NCI-H2081 treated with DMSO at 0.1 percent for 48 hours (cell line): ENCODE results near the gene MRPL14.
A peak's percentile ranks its signal among the peaks of the same experiment; 100 is the strongest.

Experiments
- DNase-seq: peaks from one replicate; lab custom pipeline; 2025; lab: John Stamatoyannopoulos, UW

MRPL14 gene

DNA sequence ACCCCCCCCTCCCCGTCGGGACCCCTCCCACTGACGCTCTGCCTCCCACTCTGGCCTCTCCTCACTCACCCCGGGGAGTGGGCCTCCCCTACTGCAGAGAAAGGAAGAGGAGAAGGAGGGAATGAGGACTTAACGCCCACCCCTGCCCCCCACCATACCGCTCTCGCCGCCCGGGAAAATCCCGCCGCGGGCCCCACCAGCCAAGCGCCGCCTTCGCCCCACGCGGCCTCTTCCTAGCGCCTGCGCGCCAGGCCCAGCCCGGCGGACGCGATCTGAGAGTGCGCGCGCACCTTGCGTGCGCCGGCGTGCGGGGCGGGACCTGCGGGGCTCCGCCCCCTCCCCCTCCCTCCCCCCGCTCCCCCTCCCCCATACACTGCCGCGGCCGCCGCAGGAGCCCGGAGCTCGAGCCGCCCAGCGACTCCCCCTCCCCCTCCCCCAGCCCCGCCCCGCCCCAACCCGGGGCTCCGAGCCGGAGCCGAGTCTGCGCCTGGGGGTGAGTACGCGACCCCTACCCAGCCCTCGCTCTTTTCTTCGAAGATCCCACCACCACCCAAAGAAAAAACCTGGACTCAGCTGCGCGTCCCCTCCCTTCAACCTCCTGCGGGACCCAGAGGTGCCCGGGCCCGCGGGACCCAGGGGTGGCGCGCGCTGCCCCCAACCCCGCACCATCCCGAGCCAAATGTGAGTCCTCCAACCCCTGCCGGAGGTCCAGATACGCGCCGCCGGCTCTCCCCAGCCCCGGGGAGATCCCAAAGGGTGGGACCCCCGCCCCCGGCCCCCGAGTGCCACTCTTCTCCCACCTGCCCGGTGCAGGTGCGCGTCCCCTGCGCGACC, at the start of gene MRPL14, which contains the start of gene TMEM63B:
MRPL14 (minus strand) TSS at position 267 of the 834 bp plus-strand sequence. CDS start 10,841 bp downstream, outside the sequence.
TMEM63B (plus strand) TSS at position 369 of the 834 bp plus-strand sequence. CDS start 7,031 bp downstream, outside the sequence.
- peak; percentile 20 for DNase-seq

DNA sequence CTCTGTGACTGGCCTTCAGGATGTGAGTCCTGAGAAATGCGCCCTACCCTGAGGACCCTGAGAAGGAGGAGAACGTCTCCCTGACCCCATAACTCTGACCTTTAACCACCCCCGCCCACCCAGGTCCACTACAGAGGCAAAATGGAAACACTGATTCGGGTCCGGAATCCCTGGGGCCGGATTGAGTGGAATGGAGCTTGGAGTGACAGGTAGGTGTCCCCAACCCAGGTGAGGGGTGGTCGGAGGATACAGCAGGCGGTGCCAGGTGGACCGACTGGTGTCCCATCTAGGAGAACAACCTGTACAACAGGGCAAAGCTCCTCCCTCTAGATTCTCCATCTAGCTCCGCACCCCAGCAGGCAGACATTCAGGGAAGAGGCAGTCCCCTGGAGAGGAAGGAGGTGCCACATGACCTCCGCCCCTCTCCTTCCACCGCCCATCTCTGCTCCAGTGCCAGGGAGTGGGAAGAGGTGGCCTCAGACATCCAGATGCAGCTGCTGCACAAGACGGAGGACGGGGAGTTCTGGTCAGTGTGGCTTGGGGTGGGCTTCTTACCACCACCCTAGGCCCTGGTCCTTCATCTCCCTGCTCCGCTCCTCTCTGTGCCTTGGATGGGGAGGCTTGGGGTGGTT, 49.0 kb upstream of the MRPL14 start:
- no peak for DNase-seq

DNA sequence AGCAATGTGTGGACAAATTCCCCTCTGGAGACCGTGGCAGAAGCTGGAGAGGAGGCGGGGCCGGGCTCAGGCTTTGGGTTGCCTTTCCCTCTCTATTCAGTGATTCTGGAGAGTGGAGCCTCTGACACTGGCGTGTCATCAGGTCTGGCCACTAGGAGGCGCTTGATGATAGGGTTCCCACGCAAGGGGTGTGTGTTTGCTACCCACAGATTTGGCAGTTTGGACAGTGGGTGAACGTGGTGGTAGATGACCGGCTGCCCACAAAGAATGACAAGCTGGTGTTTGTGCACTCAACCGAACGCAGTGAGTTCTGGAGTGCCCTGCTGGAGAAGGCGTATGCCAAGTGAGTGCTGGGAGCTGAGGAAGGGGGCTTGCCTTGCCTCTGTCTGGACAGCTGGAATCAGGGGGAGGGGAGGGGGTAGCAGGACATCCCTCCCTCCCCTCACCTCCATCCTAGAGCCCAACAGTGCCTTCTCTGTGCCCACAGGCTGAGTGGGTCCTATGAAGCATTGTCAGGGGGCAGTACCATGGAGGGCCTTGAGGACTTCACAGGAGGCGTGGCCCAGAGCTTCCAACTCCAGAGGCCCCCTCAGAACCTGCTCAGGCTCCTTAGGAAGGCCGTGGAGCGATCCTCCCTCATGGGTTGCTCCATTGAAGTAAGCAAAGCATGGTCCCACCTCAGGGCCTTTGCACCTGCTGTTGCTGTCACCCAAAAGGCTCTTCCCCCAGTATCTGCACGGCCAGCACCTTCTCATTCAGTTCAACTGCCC, 45.7 kb upstream of the MRPL14 start:
- no peak for DNase-seq

DNA sequence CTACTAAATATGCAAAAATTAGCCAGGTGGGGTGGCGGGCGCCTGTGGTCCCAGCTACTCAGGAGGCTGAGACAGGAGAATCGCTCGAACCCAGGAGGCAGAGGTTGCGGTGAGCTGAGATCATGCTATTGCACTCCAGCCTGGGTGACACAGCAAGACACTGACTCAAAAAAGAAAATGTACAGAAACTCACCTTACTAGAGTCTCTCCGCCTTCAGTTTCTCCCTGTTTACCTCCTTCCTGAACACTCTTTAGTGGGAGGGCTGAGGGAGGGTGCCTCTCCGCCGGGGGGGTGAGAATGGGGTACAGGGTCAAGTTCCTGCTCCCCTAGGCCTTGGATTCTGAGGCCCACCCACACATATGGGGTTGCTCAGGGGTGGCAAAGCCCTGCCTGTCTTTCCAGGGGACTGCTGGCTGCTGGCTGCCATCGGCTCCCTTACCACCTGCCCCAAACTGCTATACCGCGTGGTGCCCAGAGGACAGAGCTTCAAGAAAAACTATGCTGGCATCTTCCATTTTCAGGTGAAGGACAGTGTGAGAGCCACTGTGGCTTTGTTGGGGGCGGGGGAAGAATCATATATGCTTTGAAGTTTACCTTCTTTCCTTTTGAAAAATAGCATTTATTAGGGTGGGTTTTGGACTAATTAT, 44.8 kb upstream of the MRPL14 start:
- no peak for DNase-seq

DNA sequence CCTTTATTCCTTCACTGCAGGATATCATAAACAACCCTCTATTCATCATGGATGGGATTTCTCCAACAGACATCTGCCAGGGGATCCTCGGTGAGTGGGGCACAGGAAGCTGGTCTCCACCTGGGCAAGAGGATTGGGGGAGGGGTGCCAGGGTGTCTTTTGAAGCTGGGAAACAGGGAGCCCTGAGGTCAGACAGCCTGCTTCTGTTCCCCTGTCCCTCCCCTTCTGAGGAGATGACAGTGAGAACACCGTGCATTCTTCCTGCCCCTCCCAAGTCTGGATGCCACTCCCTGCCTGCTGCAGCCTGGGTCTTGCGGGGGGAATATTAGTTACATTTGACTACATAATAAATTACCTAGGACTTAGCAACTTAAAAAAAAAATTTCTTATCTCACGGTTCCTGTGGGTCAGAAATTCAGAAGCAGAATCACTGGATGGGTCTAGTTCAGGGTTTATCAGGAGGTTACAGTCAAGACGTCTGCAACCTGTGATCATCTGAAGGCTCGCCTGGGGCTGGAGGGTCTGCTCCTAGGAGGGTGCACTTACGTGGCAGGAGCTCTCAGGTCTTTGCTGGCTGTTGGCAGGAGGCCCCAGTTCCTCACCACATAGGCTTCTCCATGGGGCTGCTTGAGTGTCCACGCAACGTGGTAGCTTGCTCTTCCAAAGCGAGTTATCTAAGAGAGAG, 42.8 kb upstream of the MRPL14 start:
- no peak for DNase-seq

DNA sequence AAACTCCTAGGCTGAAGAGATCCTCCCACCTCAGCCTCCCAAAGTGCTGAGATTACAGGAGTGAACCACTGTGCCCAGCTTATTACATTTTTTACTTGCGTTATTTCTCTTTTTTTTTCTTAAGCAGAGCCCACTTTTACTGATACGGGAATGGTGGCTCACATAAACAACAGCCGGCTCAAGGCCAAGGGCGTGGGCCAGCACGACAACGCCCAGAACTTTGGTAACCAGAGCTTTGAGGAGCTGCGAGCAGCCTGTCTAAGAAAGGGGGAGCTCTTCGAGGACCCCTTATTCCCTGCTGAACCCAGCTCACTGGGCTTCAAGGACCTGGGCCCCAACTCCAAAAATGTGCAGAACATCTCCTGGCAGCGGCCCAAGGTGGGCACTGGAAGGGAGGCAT, 41.9 kb upstream of the MRPL14 start:
- no peak for DNase-seq

DNA sequence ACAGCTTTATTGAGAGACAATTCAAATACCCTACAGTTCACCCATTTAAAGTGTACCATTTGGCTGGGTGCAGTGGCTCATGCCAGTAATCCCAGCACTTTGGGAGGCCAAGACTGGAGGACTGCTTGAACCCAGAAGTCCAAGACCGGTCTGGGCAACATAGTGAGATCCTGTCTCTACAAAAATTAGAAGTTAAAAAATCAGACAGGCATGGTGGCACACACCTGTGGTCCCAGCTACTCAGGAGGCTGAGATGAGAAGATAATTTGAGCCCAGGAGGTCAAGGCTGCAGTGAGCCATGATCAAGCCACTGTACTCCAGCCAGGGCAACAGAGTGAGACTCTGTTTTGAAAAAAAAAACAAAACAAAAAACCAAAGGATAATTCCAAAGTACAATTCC, 40.3 kb upstream of the MRPL14 start:
- DNase-seq = no peak

DNA sequence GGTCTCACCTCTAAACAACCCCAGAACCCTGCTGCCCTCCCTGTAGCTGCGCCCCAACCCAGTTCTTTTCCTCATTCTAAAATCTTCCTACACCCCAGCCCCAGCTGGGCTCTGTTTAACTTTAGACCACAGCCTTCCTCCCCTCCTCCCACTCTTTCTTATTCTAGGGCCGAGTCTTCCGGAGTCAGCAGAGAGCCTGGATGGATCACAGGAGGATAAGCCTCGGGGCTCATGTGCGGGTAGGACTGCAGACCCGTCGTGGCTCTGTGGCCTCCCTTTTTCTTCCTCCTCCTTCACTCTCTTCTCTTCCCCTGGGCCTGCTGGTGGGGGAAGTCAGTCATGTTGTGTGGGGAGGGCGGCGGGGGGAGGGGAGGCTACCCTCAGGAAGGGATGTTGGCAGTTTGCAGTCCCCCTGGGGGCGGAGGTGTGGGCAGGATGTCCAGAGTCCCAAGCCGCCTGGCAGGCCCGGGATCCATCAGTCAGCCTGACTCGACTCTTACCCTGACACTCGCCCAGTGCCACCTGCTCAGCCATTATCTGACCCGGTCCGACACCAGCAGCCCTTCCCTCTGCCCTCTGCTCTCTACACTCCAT, 39.4 kb upstream of the MRPL14 start:
- no peak for DNase-seq

DNA sequence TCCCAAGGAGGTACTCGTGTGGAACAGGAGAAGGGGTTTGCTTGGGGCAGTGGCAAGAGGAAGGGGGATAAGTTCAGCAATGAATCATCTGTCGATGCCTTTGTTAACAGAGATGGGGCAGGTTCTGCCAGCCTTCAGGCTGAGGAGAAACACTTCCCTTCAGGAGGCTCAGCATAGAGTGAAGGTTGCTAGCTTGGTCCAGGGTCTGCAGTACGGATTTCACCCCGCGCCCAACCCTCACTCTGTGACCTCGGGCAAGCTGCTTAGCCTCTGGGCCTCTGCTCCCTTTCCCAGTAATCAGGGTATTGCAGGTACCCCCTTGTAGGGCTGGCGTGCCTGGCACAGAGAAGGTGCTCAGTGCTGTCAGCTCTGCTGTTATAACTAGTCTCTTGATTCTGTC, 38.9 kb upstream of the MRPL14 start:
- DNase-seq = no peak

DNA sequence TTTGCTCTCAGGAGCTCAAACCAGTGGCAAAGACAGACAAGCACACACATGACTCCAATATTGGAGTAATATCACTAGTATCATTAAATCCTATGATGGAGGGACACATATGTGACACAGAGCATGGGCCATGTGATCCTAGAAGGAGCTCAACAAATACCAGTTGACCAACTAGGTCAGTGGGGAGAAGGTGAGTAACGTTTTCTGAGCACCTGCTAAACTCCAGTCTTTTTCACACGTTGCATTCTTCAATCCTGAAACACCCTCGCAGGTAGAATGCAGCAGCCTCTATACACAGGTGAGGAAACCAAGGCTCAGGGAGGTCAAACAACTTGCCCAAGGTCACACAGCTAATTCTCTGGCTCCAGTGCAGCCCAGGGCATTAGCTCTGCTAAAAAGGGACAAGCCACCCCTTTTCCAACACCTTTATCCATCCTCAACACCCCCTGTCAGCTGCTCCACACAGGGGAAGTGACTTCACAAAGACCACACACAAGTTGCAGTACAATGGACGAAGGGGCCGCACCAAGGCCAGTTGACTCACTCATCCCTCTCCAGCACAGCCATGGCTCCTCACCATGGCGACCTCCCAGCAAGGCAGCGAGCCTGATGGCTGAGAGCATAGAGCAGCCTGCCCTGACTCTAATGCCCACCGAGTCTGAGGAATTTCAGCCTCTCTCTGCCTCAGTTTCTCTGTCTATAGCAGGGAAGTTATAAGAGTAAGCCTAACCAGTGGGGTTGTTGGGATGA, 35.8 kb upstream of the MRPL14 start:
- no peak for DNase-seq

DNA sequence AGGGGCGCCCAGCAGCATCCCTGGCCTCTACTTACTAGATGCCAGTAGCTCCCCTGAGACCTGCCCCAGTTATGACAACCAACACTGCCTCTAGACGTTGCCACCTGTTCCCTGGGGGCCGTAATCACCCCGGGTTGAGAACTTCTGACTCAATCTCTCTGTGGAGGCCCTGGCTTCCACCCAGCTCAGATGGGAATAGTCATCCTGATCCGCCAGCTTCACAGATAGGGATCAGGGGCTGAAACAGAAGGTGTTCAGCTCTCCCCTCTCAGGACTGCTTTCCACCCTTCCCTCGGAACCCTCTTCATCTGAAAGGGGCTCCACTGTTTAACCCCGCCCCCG, 34.7 kb upstream of the MRPL14 start:
- no peak for DNase-seq

DNA sequence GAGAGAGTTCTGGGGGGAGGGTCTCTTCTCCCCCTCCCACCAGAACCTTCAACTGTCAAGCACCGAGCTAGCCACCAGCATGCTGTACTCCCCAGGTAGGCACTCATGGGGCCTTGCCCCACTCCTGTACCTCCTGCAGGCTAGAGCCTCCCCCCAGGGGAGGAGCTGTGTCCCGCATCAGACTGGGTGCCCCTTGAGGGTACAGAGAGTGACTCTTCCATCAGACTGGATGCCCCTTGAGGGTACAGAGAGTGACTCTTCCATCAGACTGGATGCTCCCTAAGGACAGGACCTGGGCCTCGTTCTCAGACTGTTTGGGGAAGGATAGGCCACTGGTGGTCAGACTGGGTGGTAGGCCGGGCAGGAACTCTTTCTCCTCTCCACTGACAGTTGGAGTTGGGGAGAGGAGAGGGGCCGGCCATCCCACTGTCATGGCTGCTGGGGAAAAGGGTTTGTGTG, 31.5 kb upstream of the MRPL14 start, which contains the start of gene CAPN11:
CAPN11 (plus strand) TSS at position 51 of the 459 bp plus-strand sequence; CDS start at position 80, 29 bp downstream.
- no peak for DNase-seq

DNA sequence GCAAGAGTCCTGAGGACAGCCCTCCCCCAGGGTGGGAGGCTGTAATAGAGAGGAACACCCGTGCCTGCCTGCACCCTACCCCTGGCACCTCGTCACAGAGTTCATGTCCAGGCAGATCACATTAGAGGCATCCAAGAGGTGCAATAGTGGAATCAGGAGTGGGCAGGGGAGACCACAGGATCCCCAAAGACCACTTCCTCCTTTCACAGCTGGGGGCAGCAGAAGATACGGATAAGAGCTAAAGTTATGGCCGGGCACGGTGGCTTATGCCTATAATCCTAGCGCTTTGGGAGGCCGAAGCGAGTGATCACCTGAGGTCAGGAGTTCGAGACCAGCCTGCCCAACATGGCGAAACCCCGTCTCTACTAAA, 29.9 kb upstream of the MRPL14 start:
- no peak for DNase-seq

DNA sequence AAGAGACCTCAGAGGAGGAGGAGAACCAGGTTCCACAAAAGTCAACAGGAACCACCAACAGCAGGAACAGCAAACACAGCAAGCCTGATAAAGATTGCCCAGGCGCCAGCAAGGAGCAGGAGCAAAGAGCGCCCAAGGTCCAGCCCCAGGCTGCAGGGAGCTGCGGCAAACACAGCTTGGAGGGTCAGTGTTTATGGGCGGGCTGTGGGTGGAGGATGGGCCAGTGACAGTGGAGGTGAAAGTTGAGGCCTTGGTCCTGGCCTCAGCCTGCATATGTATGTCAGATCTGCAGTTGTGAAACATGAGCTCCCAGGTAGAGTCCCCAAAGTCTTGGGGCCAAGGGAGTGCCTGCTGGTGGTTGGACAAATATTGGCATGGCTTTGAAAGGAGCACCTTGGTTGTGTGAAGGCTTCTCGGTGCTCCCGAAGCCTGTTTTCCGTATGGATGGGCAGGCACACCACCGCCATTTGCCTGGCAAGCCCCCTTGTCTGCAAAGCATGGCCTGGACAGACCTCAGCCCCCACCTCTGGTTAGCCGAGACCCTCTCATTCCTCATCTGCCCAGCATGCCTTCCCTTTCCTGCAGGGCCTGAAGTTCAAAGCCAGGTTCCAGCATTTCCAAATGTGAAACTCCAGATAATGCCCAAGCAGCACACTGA, 29.4 kb upstream of the MRPL14 start:
- no peak for DNase-seq

DNA sequence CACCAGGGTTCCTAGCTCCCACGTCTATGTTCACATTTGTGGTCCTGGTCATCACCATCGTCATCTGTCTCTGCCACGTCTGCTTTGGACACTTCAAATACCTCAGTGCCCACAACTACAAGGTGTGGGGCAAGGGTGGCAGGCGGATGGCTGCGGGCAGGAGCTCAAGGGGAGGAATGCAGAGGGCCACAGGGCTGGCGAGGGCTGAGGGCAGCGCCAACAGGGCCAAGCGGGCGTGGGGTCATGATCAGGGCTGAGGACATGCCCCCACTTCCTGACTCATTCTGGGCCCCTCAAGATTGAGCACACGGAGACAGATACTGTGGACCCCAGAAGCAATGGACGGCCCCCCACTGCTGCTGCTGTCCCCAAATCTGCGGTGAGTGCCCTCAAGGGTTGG, 26.8 kb upstream of the MRPL14 start:
- no peak for DNase-seq

DNA sequence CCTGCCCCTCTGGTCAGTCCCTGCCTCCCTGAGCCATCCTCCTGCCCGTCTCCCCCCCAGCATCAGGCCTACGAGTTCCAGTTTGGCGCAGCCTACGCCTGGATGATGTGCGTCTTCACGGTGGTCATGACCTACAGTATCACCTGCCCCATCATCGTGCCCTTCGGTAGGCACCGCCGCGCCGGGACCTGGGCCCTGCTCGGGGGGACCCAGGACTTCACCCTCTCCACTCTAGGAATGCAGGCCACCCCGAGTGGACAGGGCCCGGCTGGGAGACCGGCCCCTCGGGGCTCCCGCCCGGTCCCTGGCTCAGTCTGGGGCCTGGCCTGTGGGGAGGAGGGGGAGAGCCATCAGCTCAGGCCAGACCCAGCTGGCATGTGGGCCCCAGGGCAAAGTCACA, 25.3 kb upstream of the MRPL14 start:
- no peak for DNase-seq

DNA sequence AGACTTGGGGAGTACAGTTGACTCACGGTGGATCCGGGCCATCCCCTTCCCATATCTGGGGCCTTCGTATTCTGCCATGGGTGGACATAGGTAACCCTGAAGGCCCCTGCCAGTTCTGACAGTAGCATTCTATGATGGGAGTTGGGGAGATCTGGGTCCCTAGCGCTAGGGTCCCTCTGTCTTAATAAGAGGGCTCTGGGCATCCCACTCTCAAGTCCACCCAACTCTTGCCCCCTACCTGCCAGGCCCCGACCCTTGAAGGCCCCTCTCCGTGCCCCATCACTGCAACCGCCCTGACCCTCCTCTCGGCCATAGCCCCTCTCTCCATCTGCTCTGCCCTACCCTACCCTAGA, 24.8 kb upstream of the MRPL14 start:
- no peak for DNase-seq

DNA sequence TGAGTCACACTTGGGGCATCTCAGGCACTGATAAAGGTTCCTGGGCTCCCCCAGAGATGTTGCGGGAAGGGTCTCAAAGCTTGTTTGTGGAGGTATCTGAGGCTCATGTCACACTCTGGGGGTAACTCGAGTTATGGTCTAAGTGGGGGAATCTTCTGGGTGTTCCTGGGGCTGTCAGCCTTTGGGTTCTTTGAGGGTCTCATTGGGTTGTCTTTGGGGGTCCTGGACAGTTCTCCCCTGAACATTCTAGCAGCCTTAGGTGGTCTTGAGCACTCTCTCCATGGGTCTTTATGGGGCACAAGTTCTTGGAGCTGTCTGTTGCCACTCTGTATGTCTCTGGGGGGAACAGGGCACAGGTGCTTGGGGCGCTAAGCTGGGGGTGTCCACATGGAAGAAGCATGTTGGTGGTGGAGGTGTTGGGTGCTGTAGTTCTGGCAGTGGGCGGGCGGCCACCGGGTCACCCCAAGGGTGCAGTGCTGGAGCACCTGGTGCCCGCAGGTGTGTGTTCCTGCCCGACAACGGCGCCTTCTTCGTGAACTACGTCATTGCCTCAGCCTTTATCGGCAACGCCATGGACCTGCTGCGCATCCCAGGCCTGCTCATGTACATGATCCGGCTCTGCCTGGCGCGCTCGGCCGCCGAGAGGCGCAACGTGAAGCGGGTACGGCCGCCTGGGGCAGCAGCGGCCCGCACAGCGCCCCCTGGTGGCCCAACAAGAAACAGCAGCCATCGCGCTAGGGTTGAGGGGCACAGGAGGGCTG, 24.3 kb upstream of the MRPL14 start:
- no peak for DNase-seq

DNA sequence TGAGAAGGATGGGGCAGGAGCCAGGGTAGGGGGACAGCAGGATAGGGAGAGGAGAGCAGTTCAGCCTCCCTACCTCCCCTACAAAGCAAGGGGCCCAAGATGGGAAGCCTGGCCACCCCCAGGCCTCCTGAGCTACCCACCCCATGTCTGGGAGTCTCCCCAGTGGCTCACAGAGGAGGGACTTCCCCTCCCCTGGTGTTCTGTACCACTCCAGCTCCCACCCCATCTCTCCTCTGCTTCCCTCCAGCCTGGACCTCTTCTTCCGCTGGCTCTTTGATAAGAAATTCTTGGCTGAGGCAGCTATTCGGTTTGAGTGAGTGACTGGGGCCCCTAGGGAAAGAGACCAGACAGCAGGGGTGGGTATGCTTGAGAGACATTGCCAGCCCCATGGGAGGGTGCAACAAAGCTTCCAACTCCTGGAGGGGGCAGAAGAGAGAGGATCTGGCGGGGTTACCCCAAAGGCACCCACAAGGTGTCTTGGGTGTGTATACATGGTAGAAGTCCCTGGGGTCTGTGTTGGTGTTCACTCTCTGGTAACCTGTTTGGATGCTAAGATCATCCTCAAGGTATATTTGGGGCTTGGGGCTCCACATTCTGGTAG, 23.2 kb upstream of the MRPL14 start:
- no peak for DNase-seq
